Adrenal gland (tissue), 5 donors: Measurements from ENCODE around the gene NAA38.

Experiments used
- POLR2A ChIP-seq, 2 donors: fragments of 450-650 bp; IDR thresholded peaks; one replicate each; pipeline ENCODE4 v1.6.1; 2017; ENCODE audit warnings: antibody characterized with exemption in 2 of 2, mild to moderate bottlenecking in 2 of 2, moderate library complexity in 1 of 2
- TF ChIP-seq, protein P1 (sequence below), 6 experiments: fragments of 450-650 bp in 4 of 6; fragments of 200-600 bp in 2 of 6; sonication (generic) in 1 of 6; IDR thresholded peaks; 1 replicate in 5 of 6; 2 replicates in 1 of 6; pipeline versions ENCODE4 v1.5.1 to v1.8.0; 2016 to 2021; ENCODE audit warnings: antibody characterized with exemption in 6 of 6, mild to moderate bottlenecking in 2 of 6, moderate library complexity in 1 of 6
- donor health status: DM: no; HTN: no; CAD: no.

DNA sequence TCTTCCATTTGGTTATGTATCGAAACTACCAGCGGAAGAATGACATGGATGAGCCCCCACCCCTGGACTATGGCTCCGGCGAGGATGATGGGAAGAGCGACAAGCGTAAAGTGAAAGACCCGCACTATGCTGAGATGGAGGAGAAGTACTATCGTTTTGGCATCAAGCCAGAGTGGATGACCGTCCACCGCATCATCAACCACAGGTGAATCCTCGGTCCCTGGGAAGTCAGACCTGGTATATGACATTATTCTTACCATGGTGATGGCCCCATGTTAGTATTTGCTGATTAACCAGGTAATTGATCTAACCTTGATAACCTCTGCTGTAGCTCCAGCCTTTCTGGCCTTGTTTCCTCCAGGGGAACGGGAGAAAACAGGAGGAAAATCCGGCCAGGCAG, 39.7 kb upstream of the NAA38 start:
- TF ChIP-seq, protein P1, sequence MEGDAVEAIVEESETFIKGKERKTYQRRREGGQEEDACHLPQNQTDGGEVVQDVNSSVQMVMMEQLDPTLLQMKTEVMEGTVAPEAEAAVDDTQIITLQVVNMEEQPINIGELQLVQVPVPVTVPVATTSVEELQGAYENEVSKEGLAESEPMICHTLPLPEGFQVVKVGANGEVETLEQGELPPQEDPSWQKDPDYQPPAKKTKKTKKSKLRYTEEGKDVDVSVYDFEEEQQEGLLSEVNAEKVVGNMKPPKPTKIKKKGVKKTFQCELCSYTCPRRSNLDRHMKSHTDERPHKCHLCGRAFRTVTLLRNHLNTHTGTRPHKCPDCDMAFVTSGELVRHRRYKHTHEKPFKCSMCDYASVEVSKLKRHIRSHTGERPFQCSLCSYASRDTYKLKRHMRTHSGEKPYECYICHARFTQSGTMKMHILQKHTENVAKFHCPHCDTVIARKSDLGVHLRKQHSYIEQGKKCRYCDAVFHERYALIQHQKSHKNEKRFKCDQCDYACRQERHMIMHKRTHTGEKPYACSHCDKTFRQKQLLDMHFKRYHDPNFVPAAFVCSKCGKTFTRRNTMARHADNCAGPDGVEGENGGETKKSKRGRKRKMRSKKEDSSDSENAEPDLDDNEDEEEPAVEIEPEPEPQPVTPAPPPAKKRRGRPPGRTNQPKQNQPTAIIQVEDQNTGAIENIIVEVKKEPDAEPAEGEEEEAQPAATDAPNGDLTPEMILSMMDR (IDR thresholded peaks at IDR 0.05): no peak
- no peak for TF ChIP-seq POLR2A (IDR thresholded peaks at IDR 0.05)
